ENCODE measurements around the gene ENAH.

ENAH gene

DNA sequence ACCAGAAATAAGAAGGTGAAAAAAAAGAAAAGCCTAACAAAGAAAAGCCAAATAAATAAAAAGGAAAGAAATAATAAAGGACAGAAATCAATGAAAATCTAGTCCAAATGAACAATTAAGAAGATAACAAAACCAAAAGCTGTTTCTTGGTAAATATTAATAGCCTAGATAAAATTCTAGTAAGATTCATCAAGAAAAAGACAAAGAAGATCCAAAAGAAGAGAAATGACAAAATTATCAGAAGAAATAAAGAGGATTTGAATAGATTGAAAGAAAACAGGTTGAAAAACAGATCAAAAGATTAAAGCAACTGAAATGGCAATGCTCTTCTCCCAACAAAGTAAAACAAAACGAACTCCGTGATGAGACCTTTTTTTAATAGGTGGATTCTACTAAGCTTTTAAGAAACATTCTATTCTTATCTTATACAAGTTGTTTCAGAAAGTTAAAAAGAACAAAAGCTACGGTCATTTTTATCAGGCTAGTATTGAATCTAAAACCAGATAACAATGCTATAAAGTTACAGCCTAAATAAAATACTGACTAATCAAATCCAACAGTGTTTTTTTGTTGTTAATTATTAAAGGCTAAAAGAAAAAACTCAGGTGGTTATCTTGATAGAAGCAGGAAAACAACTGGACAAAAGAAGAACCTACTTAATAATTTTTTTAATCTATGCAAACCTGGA is 50.9 kb downstream of the ENAH start:
- no peak for DNase-seq

GRCh38 chr1:225598847-225599246 is 54.1 kb downstream of the ENAH start:
- DNase-seq = no peak

DNA sequence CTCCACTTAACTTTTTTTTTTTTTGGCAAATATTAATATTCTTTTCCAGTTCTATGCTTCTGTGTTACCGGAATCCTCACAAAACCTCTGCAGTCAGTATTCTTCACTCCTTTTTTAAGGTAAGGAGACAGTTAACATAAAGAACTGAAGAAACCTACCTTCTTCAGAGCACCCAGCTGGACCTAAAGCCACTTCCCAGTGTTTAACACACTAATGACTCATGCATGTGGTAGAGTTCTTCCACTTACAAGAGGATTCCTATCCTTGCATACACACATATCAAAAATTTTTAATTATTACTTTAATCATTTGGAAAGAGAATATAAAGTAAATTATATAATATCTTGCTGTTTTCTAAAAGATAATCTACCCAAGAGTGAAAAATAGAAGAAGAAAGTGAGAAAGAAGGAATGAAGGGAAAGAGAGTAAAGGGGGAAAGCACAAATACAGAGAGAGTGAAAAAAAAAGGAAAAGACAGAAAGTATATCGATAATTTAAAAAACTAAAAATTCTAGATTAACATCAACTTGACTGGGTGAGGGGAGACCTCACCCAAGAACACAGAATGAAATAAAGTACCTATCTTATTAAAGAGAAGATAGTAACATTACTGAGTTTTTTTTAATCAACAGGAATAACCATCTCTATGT is 54.9 kb downstream of the ENAH start:
- no peak for DNase-seq

DNA sequence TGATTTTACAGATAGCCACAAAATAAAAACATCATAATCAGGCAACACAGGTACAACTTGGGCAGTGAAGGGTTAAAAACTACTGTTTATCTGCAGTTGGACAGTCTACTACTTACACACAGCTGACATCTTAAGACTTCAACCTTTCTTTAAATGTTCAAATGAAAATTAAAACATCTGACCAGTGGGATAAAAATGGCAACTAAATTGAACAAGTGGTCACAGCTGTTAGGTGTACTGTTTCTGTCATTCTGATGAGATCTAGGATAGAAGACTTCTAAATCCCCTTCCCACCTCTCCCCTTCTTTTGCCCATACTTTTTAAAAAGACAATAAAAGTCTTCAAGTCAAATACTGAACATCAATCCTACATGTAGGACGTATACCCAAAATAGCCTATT is 56.2 kb downstream of the ENAH start:
- DNase-seq = no peak

DNA sequence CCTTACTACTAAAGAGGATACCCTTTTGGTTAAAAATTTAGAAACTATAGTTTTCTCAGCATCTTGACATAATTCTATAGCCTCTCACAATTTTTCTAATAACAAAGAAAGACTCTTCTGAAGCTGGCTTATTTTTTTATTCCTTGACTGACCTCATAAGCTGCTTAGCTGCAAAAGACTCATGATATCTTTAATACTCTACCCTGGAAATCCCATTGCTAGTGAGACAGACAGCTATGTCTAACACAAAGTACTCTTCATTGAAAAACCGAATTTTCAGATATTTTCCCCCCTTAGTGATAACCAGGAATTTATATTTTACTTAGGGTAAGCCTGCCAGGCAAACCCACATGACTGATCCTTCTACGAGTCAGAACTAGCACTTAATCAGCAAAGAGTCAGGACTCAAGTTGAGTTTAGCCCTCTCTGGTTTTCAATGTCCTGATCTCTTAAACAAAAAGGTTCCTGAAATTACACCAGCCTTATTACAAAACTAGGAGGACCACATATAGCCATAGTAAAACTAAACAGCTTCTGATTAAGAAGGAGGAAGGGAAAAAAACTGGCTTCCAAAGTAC is 56.9 kb downstream of the ENAH start:
- no peak for DNase-seq

DNA sequence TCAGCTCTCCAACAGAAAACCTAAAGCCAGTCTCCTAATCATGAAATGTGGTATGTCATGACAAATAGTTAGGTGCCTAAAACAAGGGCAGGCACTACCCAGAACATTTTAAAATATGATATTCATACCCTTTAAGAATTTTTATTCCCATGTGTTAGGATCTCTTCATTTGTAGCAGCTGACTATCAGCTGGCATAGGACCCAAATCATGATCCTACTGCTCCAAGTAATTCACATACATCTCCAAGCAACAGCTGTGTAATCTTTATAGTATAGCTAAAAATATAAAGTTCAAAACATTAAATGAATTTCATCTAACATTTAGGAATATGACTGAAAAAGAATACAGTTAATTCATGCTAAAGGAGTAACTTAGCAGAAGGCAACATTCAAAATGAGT is 57.5 kb downstream of the ENAH start:
- DNase-seq = no peak

DNA sequence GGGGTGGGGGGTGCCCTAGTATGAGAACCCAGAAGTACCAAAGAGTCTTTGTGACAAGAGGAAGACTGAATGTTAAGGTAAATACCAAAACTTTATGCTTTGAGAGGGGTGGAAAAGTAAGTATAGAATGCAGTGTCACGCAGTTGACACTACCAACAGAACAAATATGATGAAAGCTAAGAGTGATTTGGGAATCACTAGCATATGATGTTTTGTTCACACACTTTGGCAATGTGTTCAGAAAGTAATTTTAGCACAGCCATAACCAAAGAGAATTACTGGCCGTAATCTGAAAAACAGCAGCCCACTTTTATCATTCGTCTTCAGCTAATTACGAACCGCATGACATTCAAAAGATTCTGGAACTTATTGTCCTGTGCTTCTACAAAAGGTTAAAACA is 59.5 kb downstream of the ENAH start:
- no peak for DNase-seq

DNA sequence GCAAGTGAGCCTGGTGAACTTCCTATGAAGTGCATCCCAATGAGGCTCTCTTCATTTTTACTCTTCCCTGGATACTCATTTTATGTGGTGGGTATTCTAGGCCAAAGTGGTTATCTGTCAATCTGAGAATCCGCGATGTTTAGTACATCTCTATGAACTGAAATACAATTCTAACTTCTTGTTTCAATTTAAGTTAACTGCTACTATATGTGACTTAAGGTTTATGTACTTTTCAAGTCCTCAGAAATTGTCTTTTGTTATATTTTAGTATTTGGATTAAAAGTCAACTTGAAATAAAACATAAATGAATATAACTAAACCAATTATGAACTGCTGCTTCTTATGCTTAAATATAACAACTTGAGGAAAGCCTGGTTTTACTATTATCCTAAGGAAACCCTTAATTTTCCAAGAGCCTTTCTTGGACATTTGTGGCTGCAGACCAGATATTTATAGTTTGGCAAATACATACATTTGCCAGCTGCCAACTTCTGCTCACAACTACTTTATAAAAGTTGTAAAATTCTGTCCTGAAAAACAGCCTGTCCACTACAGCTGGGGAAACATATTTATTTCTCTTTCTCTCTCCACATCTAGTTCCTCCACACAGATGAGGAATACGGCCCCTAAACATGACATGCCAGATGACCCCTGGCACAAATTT is 60.4 kb downstream of the ENAH start:
- DNase-seq = no peak

DNA sequence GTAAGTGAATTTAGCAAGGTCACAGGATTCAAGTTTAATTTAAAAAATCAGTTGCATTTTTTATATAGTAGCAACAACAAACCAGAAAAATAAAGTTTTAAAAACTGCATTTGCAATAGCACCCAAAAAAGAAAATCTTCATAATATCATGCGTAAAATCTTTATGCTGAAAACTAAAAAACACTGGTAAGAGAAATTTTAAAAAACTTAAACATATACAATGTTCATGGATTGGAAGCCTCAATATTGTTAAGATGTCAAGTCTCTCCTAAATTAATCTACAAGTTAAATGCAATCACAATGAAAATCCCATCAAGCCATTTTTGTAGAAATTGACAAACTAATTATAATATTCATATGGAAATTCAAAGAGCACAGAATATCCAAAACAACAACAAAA is 65.6 kb downstream of the ENAH start:
- DNase-seq = no peak

DNA sequence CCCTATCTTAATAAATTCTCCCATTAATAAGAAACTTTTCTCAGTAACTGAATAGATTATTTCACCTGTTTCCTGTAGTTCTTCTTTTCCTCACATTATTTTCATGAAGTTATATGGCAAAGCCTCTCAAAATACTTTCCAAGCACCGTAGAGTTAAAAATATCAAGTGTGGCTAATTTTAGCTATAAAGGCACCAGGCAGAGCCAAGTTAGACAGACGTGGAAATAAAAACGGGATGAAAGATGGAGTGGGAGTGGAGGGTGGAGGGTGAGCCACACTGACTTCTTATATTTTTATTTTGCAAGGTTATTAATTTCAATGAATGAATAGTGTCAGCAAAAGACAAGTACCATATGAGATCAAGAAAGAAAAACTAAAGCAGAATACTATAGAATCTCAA is 71.7 kb downstream of the ENAH start:
- DNase-seq = no peak

GRCh38 chr1:225580238-225581099 is 72.5 kb downstream of the ENAH start:
- no peak for DNase-seq

DNA sequence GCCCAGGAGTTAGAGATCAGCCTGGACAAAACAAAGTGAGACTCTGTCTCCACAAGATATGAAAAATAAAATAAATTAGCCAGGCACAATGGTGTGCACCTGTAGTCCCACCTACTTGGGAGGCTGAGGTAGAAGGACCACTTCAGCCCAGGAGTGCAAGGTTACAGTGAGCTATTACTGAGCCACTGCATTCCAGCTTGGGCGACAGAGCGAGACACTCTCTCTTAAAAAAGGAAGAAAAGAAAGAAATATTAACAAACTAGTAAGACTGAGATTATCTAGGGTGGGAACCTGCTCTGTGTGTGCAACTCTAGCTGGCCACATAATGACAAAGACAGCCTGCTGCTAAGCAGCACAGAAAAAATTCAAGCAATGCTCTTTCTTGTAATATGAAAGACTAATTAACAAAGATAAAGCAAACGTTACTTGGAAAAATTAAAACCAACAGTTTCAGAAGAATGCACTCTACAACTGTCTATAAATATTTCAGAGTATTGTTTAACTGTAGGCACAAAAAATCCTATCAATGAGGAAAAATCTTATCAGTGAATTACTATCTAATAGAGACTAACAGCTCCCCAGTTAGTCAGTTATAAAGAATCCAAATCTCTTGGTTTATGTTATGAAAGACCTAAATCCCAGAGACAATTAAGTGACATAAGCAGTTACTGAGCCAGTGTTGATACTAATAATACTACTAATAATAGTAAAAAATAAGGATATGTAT is 74.5 kb downstream of the ENAH start:
- DNase-seq = peak; percentile 66

GRCh38 chr1:225577241-225577640 is 75.7 kb downstream of the ENAH start:
- no peak for DNase-seq

- no peak for DNase-seq
Measured at GRCh38 chr1:225573216-225573615, 79.7 kb downstream of the ENAH start.

GRCh38 chr1:225572422-225572821 is 80.5 kb downstream of the ENAH start:
- DNase-seq = no peak

GRCh38 chr1:225567789-225568188 is 85.1 kb downstream of the ENAH start:
- DNase-seq = no peak

DNA sequence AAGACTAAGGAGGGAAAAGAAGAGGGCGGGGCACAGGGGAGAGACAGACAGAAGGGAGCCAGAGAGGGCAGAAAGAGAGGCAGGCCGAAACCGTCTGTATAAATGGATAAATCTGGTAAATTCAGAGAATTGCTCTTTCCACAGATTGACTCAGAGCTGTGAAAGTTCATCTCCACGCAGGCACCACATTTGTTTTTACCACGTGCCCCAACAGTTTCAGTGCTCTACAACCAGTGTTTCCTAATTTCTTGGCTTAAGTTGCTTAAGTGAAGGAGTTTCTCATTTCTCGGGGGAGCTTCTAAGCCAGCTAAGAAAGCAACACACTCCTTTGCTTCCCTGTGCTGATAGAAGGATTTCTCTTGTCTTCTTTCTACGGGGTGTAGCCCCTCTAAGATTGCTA is 87.1 kb downstream of the ENAH start:
- DNase-seq = no peak

DNA sequence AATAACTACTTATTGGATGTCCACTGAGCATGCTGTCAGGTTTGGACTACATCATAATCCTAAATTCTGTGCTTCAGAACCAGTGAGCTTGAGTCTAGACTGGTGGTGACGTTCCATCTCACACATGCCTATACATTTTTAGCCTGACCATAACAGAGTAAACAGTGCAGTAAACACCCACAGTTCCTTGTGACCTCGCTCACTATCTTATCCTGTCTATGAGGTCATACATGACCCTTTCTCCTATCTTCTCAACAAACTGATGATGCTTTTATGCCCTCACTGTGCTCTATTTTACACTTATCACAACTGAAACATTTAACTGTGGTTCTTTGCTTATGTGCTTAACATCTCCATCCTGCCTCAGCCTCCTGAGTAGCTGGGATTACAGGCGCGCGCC is 91.2 kb downstream of the ENAH start:
- DNase-seq = no peak

GRCh38 chr1:225559902-225560301 is 93.0 kb downstream of the ENAH start:
- no peak for DNase-seq

- DNase-seq = no peak
Measured at GRCh38 chr1:225559326-225559725, 93.6 kb downstream of the ENAH start.

DNA sequence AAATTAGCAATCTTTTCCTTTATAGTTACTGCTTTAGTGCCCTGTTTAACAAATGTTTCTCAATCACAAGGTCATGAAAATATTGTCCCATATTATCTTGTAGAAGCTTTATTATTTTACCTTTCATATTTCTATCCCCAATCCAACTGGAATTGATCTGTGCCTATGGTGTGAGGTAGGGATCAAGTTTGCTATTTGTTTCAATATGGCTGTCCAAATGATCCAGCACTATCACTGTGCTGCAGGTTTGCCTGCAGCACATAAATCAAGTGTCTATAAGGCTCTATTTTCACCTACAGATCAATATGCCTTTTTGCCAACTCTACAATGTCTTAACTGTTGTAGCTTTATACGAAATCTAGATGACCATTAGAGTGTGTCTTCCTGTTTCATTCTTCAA is 96.2 kb downstream of the ENAH start:
- no peak for DNase-seq

DNA sequence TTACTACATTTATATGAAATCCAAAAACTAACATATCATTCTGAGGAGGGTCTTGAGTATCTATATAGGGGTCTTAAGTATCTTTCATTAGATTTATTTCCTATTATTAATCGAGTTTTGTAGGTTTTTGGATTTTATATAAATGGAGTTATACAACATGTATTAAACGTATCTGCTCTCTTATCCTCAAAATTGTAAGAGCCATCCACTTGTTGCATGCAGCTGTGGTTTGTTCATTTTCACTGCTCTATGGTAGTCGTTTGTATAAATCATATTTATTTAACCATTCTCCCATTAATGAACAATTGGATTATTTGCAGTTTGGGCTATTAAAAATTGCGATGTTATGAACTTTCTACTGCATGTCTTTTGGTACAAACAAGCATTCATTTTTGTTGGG is 97.1 kb downstream of the ENAH start:
- no peak for DNase-seq

All from DMS79 treated with DMSO at 0.1 percent for 48 hours (cell line).